ENCODE results near the gene ZNF23. TPM values are rescaled to one million over a fixed set of nuclear protein-coding genes. Genes with fewer than 3 reads are reported as not detected.

The ZNF23 gene
- total and polyA plus RNA-seq, 12 donors: 1.7 to 34.2 (median 7.5) TPM

GRCh38 chr16:71423016-71423415 is 39.0 kb downstream of the ZNF23 start:
- WGBS, 4 donors: 38 to 55% (median 50%) methylated on average over 2 of the region's 2 CpGs
- no peaks in the 10 kb centered on the region for H3K36me3 ChIP-seq (replicated peaks in 1 of 2)

GRCh38 chr16:71421911-71422310 is 40.1 kb downstream of the ZNF23 start:
- no peak overlapping the region for H3K4me3 ChIP-seq
- no peak overlapping the region for H3K27ac ChIP-seq
- H3K4me1 ChIP-seq (replicated peaks in 1 of 2): no peaks in the 10 kb centered on the region
- peaks cover 8% of the 10 kb centered on the region for H3K27me3 ChIP-seq
- 40 to 51% (median 49%) methylated on average over 4 of the region's 4 CpGs; no CpG with 5 or more reads in 1 of the 4 donors for WGBS, 4 donors
- no peaks in the 10 kb centered on the region for H3K9me3 ChIP-seq (replicated peaks in 1 of 3)
- H3K36me3 ChIP-seq (replicated peaks in 1 of 2): no peaks in the 10 kb centered on the region
- intact Hi-C loops (cut with DNase I): no loop called here
- peak in 2 of 7 donors; percentile 39 to 45 for DNase-seq
- TF ChIP-seq POLR2A (IDR thresholded peaks at IDR 0.05): no peak
- peak in 4 of 6 experiments; percentile 16 to 35 (median 30) for TF ChIP-seq CTCF (IDR thresholded peaks at IDR 0.05)

More at GRCh38 chr16:71423016-71423415, 39.0 kb downstream of the ZNF23 start:
- Histone ChIP-seq H3K4me3 (no peak overlapping the region), H3K4me1 (replicated peaks in 1 of 2) (no peaks in the 10 kb centered on the region), H3K27ac (no peak overlapping the region), H3K9me3 (replicated peaks in 1 of 3) (no peaks in the 10 kb centered on the region), H3K27me3 (peaks cover 8% of the 10 kb centered on the region)
- intact Hi-C loops (cut with DNase I): no loop called here
- TF ChIP-seq POLR2A (IDR thresholded peaks at IDR 0.05) (no peak), CTCF (IDR thresholded peaks at IDR 0.05) (no peak)
- DNase-seq: no peak

- Histone ChIP-seq H3K4me3 (no peak overlapping the region), H3K9me3 (replicated peaks in 1 of 3) (no peaks in the 10 kb centered on the region), H3K36me3 (replicated peaks in 1 of 2) (no peaks in the 10 kb centered on the region), H3K4me1 (replicated peaks in 1 of 2) (peaks cover 0 to 6% of the 10 kb centered on the region in 2 donors), H3K27ac (no peak overlapping the region), H3K27me3 (peaks cover 4% of the 10 kb centered on the region)
- 76 to 86% (median 79%) methylated on average over 5 of the region's 5 CpGs for WGBS, 4 donors
- no peak for TF ChIP-seq CTCF (IDR thresholded peaks at IDR 0.05)
- no peak for DNase-seq
- intact Hi-C loops (cut with DNase I): loop anchor here (5.0 kb wide), 2 partner anchors 88 to 198 kb away; no protein-coding TSS in a partner anchor
Observed at GRCh38 chr16:71414038-71414437, 48.0 kb downstream of the ZNF23 start.

- H3K4me3 ChIP-seq: no peak overlapping the region
- H3K4me1 ChIP-seq (replicated peaks in 1 of 2): peaks cover 0 to 6% of the 10 kb centered on the region in 2 donors
- no peaks in the 10 kb centered on the region for H3K36me3 ChIP-seq (replicated peaks in 1 of 2)
- H3K9me3 ChIP-seq (replicated peaks in 1 of 3): no peaks in the 10 kb centered on the region
- peaks cover 4% of the 10 kb centered on the region for H3K27me3 ChIP-seq
- WGBS, 4 donors: 51 to 78% (median 65%) methylated on average over 2 to 4 of the region's 4 CpGs
- H3K27ac ChIP-seq: no peak overlapping the region
- intact Hi-C loops (cut with DNase I): loop anchor here (2.0 to 5.0 kb wide), 3 partner anchors 89 to 199 kb away; no protein-coding TSS in a partner anchor
- TF ChIP-seq POLR2A (IDR thresholded peaks at IDR 0.05): no peak
- TF ChIP-seq CTCF (IDR thresholded peaks at IDR 0.05): no peak
- no peak for DNase-seq
Observed at GRCh38 chr16:71413341-71413740, 48.7 kb downstream of the ZNF23 start.

All from adrenal gland (tissue), 12 donors.